Measurements from ENCODE around the gene TEAD4.

TEAD4 gene

GRCh38 chr12:3089588-3089987 is 130.4 kb downstream of the TEAD4 start:
- DNase-seq (ENCODE audit: low read depth, low spot score), result no peak
- no peak overlapping the region for H3K27ac ChIP-seq
- H3K9me3 ChIP-seq (ENCODE audit: low read depth, low read length), result no peaks in the 10 kb centered on the region
- H3K9ac ChIP-seq (ENCODE audit: insufficient read length), result no peak overlapping the region
- no peak overlapping the region for H3K4me3 ChIP-seq
- no peaks in the 10 kb centered on the region for H3K36me3 ChIP-seq (ENCODE audit: insufficient read depth, low read length)
- TF ChIP-seq EZH2 (IDR thresholded peaks at IDR 0.05) (no peak), FOXP2 (optimal IDR thresholded peaks at IDR 0.05; ENCODE audit: control extremely low read depth, extremely low read length, insufficient read depth) (no peak), POLR2AphosphoS5 (IDR thresholded peaks at IDR 0.05; ENCODE audit: borderline replicate concordance, low read depth, low read length) (no peak)

Data from SK-N-MC (cell line).